Gastroesophageal sphincter (tissue), 4 donors: Measurements from ENCODE around the gene SLC25A44. TPM values are rescaled to one million over a fixed set of nuclear protein-coding genes. Genes with fewer than 3 reads are reported as not detected.

Experiments
- ATAC-seq: fragments of 150-250 bp; one replicate; pipeline ENCODE4 v1.9.1; 2016; ENCODE audit warnings: mild to moderate bottlenecking, moderate library complexity
- H3K27ac ChIP-seq, 4 donors: fragments of 200-600 bp; sonication (generic) in 3 of 4; 1 replicate in 3 of 4; 2 replicates in 1 of 4; pipeline ENCODE4 v1.5.1; 2016 to 2019
- H3K27me3 ChIP-seq: fragments of 200-600 bp; sonication (generic); one replicate; pipeline ENCODE4 v1.5.1; 2019
- H3K36me3 ChIP-seq, 2 donors: fragments of 200-600 bp; sonication (generic); one replicate each; pipeline ENCODE4 v1.5.1; 2019; ENCODE audit warnings: control low read depth in 1 of 2
- H3K4me1 ChIP-seq, 3 donors: fragments of 200-600 bp; sonication (generic); 1 replicate in 2 of 3; 2 replicates in 1 of 3; pipeline ENCODE4 v1.5.1; 2016 to 2019; ENCODE audit warnings: control low read depth in 2 of 3
- H3K4me3 ChIP-seq, 2 donors: fragments of 200-600 bp; sonication (generic); one replicate each; pipeline ENCODE4 v1.5.1; 2019; ENCODE audit warnings: mild to moderate bottlenecking in 1 of 2, moderate library complexity in 1 of 2
- H3K9me3 ChIP-seq, 3 donors: fragments of 200-600 bp; sonication (generic); one replicate each; pipeline ENCODE4 v1.5.1; 2017 to 2019; ENCODE audit warnings: control low read depth in 2 of 3
- CTCF ChIP-seq, 4 experiments: fragments of 200-600 bp in 2 of 4; fragments of 450-650 bp in 2 of 4; sonication (generic) in 1 of 4; IDR thresholded peaks; one replicate each; pipeline ENCODE4 v1.5.1; 2017 to 2019; ENCODE audit warnings: antibody characterized with exemption in 4 of 4, mild to moderate bottlenecking in 2 of 4, moderate library complexity in 2 of 4
- EP300 ChIP-seq: sonication (generic); formaldehyde crosslinking; IDR thresholded peaks from one replicate; pipeline ENCODE4 v1.6.1; 2017; ENCODE audit warnings: antibody characterized with exemption, mild to moderate bottlenecking
- POLR2A ChIP-seq, 2 donors: fragments of 450-650 bp; IDR thresholded peaks; one replicate each; pipeline ENCODE4 v1.6.1; 2017; ENCODE audit warnings: antibody characterized with exemption in 2 of 2, mild to moderate bottlenecking in 2 of 2, moderate library complexity in 1 of 2
- POLR2AphosphoS5 ChIP-seq: sonication (generic); formaldehyde crosslinking; IDR thresholded peaks from one replicate; pipeline ENCODE4 v1.6.1; 2017; ENCODE audit warnings: antibody characterized with exemption
- WGBS, 2 donors: methylation state at CpG; one replicate each; pipeline ENCODE4 v1.1.5; 2018; ENCODE audit warnings: low coverage in 1 of 2; 5-methylcytosine and 5-hydroxymethylcytosine counted together
- total RNA-seq, 4 donors: library from RNA; depleted of rRNA; stranded (reverse); fragments of >200 nt; gene quantifications; one replicate each; pipeline ENCODE4 v1.1.0, GENCODE V29; 2016

Gene SLC25A44
- total RNA-seq, 4 donors from 2014 or later, result 9.4 to 17.0 (median 12.7) TPM

GRCh38 chr1:156196445-156196844, 2.5 kb downstream of the SLC25A44 start:
- Histone ChIP-seq H3K27ac (no peak overlapping the region), H3K36me3 (peaks cover 0 to 34% of the 10 kb centered on the region in 2 donors), H3K4me1 (peaks cover 0 to 47% (median 11%) of the 10 kb centered on the region in 3 donors), H3K27me3 (no peaks in the 10 kb centered on the region), H3K4me3 (no peak overlapping the region), H3K9me3 (no peaks in the 10 kb centered on the region)
- WGBS, 2 donors, result 80 to 100% methylated on average over 1 of the region's 2 CpGs
- TF ChIP-seq CTCF (IDR thresholded peaks at IDR 0.05) (no peak), POLR2AphosphoS5 (no peak), EP300 (no peak), POLR2A (IDR thresholded peaks at IDR 0.05) (no peak)
- ATAC-seq, result no peak

- Histone ChIP-seq H3K4me3 (no peak overlapping the region), H3K4me1 (peaks cover 0 to 50% (median 11%) of the 10 kb centered on the region in 3 donors), H3K27me3 (no peaks in the 10 kb centered on the region), H3K9me3 (no peaks in the 10 kb centered on the region), H3K36me3 (peaks cover 0 to 43% of the 10 kb centered on the region in 2 donors), H3K27ac (no peak overlapping the region)
- TF ChIP-seq POLR2AphosphoS5, result no peak
- no peak for TF ChIP-seq CTCF (IDR thresholded peaks at IDR 0.05)
- TF ChIP-seq POLR2A (IDR thresholded peaks at IDR 0.05), result no peak
- TF ChIP-seq EP300, result no peak
- no peak for ATAC-seq
- 73 to 100% methylated on average over 1 to 5 of the region's 5 CpGs for WGBS, 2 donors
Observed at GRCh38 chr1:156198831-156199349, 5.0 kb downstream of the SLC25A44 start.

- H3K9me3 ChIP-seq, result no peaks in the 10 kb centered on the region
- WGBS, 2 donors, result 97% methylated on average over 5 of the region's 8 CpGs; no CpG with 5 or more reads in 1 of the 2 donors
- no peak overlapping the region for H3K27ac ChIP-seq
- no peak overlapping the region for H3K4me3 ChIP-seq
- H3K4me1 ChIP-seq, result peaks cover 0 to 41% (median 6%) of the 10 kb centered on the region in 3 donors
- no peak for TF ChIP-seq EP300
- TF ChIP-seq POLR2A (IDR thresholded peaks at IDR 0.05), result no peak
- H3K36me3 ChIP-seq, result peaks cover 0 to 51% of the 10 kb centered on the region in 2 donors
- H3K27me3 ChIP-seq, result no peaks in the 10 kb centered on the region
- ATAC-seq, result no peak
Observed at GRCh38 chr1:156200044-156200443, 6.1 kb downstream of the SLC25A44 start.

GRCh38 chr1:156203331-156203730, 9.4 kb downstream of the SLC25A44 start:
- Histone ChIP-seq H3K36me3 (peaks cover 0 to 70% of the 10 kb centered on the region in 2 donors), H3K27me3 (no peaks in the 10 kb centered on the region)

GRCh38 chr1:156204686-156205085, 10.8 kb downstream of the SLC25A44 start:
- no peak overlapping the region for H3K27ac ChIP-seq
- H3K4me3 ChIP-seq, result no peak overlapping the region
- H3K4me1 ChIP-seq, result peaks cover 0 to 14% (median 0%) of the 10 kb centered on the region in 3 donors
- ATAC-seq, result no peak
- H3K36me3 ChIP-seq, result peaks cover 0 to 76% of the 10 kb centered on the region in 2 donors
- 89% methylated on average over 1 of the region's 3 CpGs for WGBS, 2 donors
- H3K9me3 ChIP-seq, result no peaks in the 10 kb centered on the region
- TF ChIP-seq EP300 (no peak), POLR2AphosphoS5 (no peak), POLR2A (IDR thresholded peaks at IDR 0.05) (no peak)
- no peaks in the 10 kb centered on the region for H3K27me3 ChIP-seq

More at GRCh38 chr1:156203331-156203730, 9.4 kb downstream of the SLC25A44 start:
- H3K27ac ChIP-seq, result no peak overlapping the region
- H3K4me3 ChIP-seq, result no peak overlapping the region
- TF ChIP-seq CTCF (IDR thresholded peaks at IDR 0.05) (no peak), EP300 (no peak), POLR2A (IDR thresholded peaks at IDR 0.05) (no peak), POLR2AphosphoS5 (no peak)
- H3K9me3 ChIP-seq, result no peaks in the 10 kb centered on the region
- ATAC-seq, result no peak
- peaks cover 0 to 14% (median 0%) of the 10 kb centered on the region in 3 donors for H3K4me1 ChIP-seq

GRCh38 chr1:156211243-156211642, 17.3 kb downstream of the SLC25A44 start:
- Histone ChIP-seq H3K27me3 (no peaks in the 10 kb centered on the region), H3K4me3 (no peak overlapping the region), H3K27ac (no peak overlapping the region), H3K9me3 (no peaks in the 10 kb centered on the region), H3K4me1 (peaks cover 0 to 32% (median 11%) of the 10 kb centered on the region in 3 donors), H3K36me3 (peaks cover 0 to 58% of the 10 kb centered on the region in 2 donors)
- WGBS, 2 donors, result 90 to 100% methylated on average over 2 of the region's 3 CpGs
- no peak for ATAC-seq
- TF ChIP-seq CTCF (IDR thresholded peaks at IDR 0.05), result no peak
- TF ChIP-seq POLR2A (IDR thresholded peaks at IDR 0.05), result no peak
- no peak for TF ChIP-seq POLR2AphosphoS5
- TF ChIP-seq EP300, result no peak
